Activated T-cell treated with anti-CD3 and anti-CD28 coated beads for 24 hours (primary cell): ENCODE data around the gene NUDT14.

Experiments
- DNase-seq: peaks from one replicate; pipeline ENCODE4 v3.0.0-alpha.2; 2020; ENCODE audit warnings: low read depth

The NUDT14 gene

DNA sequence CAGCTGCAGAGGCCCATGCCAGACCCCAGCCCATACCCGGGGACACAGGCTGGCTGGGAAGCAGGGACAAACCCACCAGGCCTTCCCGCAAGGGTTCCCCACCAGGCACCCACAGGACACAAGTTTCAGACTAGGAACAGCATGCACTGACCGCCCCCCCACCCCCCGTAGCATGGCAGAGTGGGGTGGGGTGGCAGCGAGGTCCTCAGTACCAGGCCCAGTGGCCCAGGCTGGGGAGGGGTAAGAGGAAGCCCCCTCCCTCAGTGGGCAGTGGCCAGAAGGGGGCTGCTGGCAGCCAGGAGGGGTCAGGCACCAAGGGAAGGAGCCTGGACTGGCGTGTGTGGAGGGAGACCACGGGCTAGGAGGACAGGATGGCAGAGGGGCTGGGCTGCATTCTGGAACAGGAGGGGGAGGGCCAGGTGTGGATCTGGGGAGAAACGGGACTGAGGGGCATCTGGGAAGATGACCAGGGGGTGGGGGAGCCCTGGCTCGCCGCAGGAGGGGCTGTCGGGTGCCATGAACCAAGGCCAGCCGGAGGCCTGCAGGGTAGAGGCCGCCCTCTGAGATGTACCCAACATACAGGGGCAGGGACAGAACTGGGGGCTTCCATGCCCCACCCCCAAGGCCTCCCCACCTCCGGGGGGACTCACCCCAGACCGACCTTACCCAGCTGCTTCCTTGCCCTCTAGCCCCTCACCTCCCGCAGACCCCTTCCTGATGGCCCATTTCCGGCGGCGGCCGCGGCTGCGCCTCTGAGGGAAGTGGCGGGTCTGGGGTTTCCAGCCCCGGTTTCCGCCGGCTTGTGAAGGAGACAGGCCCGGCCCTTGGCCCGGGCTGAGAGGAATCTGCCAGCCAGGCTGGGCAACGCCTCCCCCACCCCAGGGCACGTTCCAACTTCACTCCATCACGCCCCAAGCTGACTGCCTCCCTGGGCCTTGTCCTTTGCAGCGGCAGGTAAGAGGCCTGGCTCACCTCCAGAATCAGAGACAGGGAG lies 6.9 kb downstream of the NUDT14 start:
- no peak for DNase-seq

DNA sequence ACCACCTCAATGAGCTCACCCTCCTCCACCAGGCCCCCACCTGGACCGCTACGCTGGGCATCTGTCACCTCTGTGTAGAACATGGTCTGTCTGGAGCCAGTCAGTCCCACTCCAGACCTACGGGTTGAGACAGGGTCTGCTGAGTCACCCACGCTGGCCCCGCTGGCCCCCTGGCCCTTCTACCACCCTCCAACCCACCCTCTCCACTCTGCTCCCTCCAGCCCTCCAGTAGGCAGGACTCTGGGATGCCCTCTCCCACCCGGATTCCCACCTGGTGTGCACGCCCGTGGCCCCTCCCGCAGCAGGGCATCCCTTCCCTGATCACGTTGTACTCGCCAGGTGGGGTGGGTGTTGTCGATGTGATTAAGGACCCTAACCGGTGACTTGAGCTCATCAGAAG lies 8.0 kb downstream of the NUDT14 start:
- no peak for DNase-seq

DNA sequence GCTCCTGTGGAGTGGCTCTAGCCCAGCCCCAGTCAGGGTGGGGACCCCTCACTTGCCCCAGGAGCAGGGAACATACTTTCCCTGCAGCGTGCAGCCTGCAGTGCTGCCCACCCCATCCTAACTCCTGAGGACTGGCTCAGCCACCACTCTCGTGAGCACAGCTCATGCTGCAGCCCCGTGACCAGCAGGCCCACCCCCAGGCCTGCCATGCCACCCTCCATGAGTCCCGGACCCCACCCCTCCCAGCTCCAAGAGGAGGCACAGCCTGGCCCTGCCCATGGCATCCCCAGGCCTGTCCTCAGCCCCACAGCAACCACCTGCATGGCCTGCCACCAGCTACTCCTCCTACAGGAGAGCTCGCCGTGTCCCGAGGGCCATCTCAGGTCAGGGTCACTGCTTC lies 8.6 kb downstream of the NUDT14 start:
- no peak for DNase-seq

DNA sequence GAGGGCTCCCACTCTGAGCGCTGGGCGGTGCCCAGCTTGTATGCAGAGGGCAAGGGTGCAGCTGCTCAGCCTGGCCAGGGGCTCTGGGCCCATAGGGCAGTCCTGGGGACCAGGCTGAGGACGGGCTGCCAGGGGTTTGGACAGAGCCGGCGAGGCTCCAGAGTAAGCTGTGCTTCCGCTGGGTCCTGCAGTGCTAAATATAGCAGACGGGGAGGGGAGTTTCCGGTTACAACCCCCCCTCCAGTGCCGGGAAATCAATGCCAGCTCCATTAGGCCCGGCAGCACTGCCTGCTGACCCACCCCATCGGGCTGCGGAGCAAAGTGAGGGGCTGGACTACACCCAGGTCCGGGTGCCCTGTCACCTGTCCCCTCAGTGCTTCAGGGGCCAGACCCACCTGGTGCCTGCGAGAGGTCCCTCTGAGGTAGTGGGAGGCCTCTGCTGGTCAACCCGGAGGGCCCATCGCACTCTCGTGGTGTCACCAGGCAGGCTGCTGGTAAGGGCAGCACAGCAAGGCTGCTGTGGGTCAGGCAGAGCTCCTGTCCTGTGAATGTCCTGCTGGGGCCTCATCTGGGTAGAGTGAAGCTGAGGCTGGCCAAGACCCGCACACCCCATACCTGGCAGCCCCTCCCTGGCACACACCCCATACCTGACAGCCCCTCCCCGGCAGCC lies 10.0 kb downstream of the NUDT14 start:
- no peak for DNase-seq

DNA sequence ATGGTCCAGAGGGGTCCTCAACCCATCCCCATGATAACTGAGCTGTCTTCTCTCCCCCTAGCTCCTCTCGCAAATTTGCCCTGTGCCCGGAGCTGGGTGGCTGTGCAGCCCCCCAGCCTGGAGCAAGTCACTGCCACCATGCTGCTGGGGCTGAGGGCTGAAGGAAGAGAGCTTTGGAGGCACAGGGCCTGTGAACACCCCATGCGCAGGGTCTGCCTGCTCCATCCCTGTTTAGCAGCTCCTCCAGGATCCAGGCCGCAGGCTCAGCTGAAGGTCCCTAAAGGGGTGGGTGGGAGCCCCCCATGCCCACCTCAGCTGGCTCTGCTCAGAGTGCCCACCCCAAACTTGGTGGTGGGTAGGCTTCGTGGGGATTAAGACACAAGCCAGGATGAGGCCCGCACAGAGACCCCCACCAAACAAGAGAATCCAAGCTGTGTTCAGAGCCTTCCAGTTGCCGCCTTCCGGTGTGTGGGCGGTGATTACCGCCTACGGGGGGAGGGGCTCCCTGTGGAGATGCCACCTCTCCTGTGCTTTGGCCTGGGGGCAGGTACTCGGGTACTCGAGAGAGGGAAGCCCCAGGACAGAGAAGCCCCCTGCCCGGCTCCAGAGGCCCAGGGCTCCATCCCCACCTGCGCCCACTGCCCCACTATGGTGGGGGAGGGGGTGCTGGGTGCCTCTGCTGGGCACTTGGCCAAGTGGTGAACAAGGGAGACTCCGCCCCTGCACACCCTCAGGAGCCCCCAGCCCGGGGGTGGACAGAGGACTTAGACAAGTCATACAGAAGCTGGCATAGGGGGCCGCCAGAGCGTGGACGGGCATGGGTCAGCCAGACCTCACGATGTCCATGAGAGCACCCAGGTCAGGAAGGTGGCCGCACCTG lies 11.1 kb downstream of the NUDT14 start:
- DNase-seq = no peak

DNA sequence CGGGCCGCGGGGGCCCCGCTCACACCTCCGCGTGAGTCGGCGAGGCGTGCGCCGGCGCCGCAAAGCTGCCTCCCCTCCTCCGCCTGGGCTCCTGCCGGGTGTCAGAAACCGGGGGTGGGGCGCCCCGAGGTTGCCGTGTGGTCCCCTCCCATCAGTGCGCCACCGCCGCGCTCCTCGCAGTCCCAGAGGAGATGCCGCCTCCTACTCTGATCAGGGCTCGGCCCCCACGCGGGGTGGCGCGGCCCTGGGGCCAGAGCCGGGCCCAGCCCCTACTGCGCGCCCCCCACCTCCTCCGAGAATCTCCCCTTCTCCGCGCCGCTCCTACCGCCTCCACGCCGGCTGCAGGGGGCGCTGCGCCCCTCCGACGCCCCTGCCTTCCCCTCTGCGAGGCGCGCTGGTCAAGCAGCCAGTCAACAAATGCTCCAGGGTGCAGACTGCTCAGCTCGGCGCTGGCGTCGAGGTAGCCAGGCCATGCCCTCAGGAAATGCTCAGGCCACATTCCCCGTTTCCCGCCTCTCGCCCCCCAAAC lies 12.1 kb downstream of the NUDT14 start:
- DNase-seq = no peak

DNA sequence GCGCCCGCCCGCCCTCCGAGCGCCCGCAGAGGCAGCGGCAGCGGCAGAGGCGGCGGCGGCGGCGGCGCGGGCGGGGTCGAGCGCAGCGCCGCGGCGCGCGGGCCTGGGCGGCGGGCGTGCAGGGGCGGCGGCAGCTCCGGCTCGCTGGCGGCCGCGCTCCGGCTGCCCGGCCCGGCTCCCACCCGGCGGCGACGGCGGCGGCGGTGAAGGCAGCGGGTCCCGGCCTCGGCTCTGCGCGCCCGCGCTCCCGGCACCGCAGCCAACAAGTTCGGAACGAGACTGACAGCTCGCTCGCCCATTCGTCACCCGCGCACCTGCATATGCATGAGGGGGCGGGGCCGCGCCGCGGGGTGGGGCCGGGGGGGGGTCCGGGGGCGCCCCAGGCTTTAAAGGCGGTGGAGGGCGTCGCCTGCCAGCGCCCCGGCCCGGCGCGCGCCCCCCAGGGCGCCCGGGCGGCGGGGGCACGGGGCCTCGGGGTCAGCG lies 12.6 kb downstream of the NUDT14 start, which contains the start of gene JAG2:
JAG2 (minus strand) TSS at position 281 of the 483 bp plus-strand sequence. CDS start 356 bp downstream, outside the sequence.
- DNase-seq = peak; percentile 42

DNA sequence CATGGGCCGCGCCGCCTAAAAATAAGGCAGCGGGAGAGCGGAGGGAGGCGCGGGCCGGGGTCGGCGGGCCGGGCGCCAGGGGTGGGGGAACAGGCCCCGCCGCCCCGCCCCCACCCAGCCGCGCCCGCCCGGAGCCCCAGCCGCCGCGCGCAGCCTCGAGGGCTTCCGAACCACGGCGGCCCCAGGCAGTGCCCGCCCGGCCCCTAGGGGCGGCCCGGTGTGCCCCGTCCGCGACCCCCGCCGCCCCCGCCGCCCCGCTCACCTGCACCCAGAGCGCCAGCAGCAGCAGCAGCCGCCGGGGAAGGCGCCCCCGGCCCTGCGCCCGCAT lies 13.1 kb downstream of the NUDT14 start:
- DNase-seq = no peak

DNA sequence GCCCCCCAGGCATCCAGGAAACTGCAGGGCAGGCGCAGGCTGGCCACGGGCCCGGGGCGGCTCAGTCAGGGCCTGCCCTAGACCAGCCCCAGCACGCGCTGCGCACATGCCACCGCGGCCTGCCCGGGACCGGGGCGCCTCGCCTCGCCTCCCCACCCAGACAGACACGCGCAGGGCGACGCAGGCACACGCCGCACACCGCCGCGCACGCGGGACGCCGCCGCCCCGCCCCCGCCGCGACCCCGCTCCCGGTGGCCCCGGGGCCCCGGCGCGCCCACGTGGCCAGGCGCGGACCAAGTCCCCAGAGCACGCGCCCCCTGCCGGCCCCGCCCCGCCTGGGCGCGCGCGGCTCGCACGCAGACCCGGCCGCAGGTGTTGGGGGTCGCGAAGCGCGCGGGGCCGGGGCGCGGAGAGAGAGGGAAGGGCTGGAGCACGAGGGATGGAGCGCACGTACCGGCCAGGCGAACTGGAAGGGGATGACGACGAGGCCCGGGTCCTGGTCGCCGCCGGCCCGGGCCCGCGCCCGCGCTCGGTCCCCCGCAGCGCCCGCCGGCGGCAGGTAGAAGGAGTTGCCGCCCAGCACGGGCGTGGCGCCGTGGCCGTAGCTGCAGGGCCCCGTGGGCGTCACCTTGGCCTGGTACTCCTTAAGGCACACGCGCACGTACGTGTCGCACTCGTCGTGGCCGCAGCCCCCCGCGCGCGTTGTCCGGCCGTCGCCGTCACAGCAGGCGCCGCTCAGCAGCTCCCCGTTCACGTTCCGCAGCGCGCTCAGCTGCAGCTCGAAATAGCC lies 13.6 kb downstream of the NUDT14 start:
- DNase-seq = no peak

DNA sequence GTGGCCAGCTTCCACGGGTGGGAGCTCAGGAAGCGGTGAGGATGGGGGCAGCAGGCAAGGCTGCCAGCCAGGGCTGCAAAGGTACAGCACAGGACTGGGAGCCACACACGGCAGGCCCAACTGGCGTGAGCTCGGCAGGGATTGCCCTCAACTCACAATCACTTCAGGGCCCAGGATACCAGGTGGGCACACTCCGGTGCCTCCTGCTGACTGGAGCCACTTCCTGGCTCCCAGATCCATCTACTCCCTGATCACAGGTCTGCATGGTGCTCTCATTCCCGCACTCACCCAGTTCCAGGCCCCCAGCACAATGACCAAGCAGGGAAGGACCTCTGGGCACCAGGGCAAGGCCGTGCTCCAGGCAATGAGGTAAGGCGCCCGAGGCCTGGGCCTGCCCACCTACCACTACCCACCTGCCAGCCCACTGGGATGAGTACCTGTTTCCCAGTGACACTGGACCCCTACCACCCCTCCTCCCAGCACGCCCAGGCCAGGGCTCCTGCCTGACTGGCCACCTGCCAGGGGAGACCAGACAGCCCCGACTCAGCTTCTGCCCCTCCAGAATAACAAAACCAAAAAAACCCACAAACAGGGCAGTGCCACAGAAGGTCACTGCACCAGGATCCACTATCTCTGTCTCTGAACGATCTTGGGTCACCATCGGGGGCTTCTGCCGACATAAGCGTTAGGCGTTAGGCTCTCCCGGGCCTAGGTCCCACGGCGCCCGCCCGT lies 14.4 kb downstream of the NUDT14 start:
- DNase-seq = no peak

DNA sequence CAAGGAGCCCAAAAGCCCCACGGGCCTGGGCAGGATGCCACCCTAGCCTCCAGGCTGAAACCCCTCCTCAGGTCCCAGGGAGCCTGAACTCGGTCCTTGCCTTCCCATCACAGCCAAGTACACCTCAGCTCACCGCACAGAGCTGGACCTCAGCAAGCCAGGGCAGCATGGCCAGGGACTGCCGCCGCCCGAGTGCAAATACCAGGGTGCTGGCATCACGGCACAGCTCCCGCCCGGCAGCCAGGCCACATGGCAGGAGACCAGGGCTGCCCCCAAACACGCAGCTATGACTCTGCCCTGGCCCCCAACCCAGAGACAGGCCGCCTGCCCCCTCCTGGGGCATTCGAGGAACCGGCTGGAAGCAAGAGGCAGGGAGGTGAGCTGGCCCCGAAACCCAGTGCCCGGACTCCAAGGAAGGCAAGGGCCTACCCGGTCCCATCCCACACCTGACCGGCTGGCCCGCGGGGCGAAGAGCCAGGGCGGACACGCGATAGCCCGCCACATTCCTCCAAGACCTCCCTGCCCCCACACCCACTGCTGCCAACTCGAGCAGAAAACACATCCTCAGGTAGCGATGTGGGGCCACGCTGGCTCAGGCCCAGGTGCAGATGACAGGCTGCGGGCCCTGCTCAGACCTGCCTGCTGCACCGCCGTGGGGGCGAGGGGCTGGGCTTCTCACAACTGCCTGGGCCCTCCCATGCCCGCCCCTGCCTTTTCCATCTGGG lies 15.2 kb downstream of the NUDT14 start:
- DNase-seq = no peak

DNA sequence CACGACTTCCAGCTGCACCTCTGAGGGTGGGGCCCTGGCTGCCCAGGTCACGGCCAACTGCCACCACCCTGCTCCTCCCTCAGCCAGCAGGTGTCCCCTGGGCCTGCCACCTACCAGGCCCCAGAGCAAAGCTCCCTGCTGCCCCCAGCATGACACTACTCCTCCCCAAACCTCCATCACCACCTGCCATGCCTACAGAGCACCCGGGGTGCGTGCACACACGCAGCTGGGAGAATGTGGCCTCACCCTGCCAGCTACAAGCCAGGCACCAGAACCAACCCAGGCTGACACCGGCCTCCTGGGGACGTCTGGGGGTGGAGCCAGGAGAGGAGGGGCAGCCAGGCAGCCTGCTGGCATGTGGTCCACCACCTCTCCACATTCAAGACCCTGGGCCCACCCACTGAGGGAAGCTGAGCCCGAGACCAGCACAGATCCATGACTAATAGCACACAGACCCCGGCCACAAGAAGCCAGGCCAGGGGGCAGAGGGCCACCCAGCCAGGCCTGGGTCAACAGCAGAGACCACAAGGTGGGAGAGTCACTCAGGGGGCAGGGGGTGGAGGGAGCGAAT lies 15.9 kb downstream of the NUDT14 start:
- no peak for DNase-seq

DNA sequence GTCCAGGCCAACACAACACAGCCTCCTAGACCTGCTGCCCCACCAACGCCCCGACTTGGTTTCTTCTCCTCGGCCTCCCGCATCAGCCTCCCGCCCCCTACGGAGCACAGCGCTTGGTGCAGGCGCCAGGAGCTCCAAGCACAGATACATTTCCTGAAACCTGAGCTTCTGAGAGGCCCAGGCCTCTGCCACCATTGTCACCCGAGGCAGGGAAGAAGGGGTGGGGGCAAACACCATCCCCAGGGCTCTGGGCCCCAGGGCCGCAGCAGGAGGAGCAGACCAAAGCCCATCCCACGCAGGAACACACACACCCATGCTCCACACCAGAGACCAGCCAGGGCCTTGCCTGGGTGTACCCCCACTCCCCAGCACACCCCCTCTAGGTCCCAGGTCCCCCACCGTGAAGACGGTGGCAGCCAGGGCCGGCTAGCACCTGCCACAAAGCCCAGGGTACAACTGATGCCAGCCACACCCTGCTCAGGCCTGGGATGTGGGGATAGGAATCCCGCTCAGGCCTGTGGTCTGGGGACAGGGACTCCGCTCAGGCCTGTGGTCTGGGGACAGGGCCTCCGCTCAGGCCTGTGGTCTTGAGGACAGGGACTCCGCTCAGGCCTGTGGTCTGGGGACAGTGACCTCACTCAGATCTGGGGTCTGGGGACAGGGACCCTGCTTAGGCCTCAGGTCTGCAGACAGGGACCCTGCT lies 17.9 kb downstream of the NUDT14 start:
- no peak for DNase-seq

DNA sequence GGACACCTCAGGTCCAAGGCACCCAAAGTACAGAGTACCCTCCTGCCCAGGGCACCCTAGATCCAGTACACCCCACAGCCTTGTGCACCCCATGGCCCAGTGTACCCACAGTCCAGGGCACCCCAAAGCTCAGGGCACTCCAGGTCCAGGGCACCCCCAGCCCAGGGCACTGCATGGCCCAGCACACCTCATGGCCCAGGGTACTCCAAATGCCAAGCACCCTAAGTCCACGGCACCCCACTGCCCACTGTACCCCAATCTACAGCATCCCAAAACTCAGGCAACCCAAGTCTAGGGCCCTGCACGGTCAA lies 18.5 kb downstream of the NUDT14 start:
- DNase-seq = no peak

DNA sequence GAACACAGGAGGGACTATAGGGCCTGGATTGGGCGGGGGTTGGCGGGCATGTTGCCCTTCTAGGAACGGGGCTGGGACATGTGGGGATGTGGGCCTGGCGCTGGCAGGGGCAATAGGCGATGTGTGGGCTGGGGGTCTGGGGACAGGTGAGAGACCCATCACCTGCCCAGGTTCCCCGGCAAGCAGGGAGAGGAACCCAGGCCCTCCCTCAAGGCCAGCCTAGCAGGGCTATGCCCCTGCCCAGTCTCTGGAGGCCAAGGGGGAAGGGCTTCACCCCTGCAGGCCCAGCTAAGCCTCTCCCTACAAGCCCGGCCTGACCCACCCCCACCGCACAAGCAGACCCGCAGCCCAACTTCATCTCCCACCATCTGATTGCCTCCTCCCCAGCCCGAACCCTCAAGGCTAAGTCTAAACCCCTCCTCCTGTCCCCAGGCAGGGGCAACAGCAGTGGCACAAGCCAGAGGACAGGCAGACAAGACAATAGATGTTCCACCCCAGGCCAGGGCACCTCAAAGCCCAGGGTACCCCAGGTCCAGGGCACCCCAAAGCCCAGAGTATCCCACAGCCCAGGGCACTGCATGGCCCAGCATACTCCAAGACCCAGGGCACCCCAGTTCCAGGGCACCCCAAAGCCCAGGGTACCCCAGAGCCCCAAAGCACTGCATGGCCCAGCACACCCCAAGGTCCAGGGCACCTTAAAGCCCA lies 19.0 kb downstream of the NUDT14 start:
- no peak for DNase-seq

DNA sequence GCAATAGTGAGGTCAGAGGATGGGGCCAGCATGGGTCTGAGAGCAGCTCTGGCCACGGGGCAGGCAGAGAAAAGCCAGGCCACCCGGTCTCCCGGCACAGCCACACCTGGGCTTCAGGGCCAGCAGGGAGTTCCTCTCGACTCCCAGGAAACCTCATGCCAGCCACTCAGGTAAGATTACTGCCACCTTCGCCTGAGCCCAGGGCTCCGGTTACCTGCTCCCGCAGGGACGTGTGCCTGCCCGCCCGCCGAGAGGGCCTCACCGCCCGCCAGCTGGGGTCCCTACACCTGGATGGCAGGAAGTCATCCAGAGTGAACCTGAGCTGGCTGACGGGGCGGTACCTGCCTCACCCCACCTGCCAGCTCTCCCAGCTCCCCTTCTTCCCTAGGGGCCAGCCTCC lies 19.8 kb downstream of the NUDT14 start:
- no peak for DNase-seq

DNA sequence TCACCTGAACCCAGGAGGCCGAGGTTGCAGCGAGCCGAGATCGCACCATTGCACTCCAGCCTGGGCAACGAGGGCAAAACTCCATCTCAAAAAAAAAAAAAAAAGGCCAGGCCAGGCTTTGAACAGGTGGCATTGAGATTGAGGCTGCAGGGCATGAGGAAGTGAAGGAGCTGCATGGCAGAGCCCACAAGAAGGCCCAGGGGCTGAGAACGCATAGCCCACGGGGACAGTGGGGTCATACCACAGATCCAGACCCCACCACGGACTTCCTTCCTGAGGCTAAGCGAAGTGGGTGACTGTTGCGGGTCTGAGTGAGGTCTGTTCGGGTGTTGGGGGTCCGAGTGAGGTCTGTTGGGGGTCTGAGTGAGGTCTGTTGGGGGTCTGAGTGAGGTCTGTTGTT lies 20.3 kb downstream of the NUDT14 start:
- no peak for DNase-seq

DNA sequence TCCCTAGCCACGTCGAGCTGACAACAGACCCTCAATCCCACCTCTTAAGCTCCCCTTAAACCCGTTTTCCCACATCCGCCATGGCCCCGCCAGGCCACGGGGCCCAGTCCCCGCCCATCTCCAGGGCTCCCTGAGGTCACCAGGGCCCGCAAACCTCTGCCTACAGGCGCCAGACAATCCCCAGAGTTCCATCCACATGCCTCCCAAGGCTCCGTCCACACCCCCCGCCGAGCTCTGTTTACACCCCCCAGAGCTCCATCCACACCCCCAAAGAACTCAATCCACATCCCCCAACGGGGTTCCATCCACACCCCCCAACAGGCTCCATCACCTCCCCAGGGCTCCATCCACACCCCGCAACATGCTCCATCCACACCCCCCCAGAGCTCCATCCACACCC lies 21.8 kb downstream of the NUDT14 start:
- DNase-seq = no peak
